Body of pancreas (tissue), 4 donors: Measurements from ENCODE around the gene DR1. TPM values are rescaled to one million over a fixed set of nuclear protein-coding genes. Genes with fewer than 3 reads are reported as not detected.
"Not testable (repeated sequence)": the region's sequence is repeated elsewhere in the genome, so short reads cannot be mapped to it uniquely, and the experiment has no call there.

Experiments
- ATAC-seq: fragments of 150-250 bp; one replicate; pipeline ENCODE4 v1.9.1; 2016
- DNase-seq, 4 donors: peaks; one replicate each; pipeline ENCODE4 v3.0.0-alpha.2; 2019
- H3K27ac ChIP-seq, 4 donors: fragments of 200-600 bp; sonication (generic); 1 replicate in 3 of 4; 2 replicates in 1 of 4; pipeline versions ENCODE4 v1.5.1 to v1.6.1; 2016 to 2019; ENCODE audit warnings: mild to moderate bottlenecking in 1 of 4, mixed read lengths in 1 of 4, moderate library complexity in 1 of 4
- H3K27me3 ChIP-seq, 2 donors: fragments of 200-600 bp; sonication (generic); one replicate each; pipeline ENCODE4 v1.6.0; 2016; ENCODE audit warnings: mild to moderate bottlenecking in 1 of 2
- H3K36me3 ChIP-seq, 2 donors: fragments of 200-600 bp; sonication (generic); replicated peaks in 1 of 2; 2 replicates each; pipeline ENCODE4 v1.5.1; 2016; ENCODE audit warnings: low read depth in 2 of 2; ENCODE audit not compliant: insufficient read depth in 1 of 2
- H3K4me1 ChIP-seq: fragments of 200-600 bp; sonication (generic); one replicate; pipeline ENCODE4 v1.6.0; 2016
- H3K4me3 ChIP-seq, 2 donors: fragments of 200-600 bp; sonication (generic); 1 replicate in 1 of 2; 2 replicates in 1 of 2; pipeline ENCODE4 v1.5.1; 2016 to 2019
- H3K9me3 ChIP-seq, 3 donors: fragments of 200-600 bp; sonication (generic); 1 replicate in 2 of 3; 2 replicates in 1 of 3; pipeline ENCODE4 v1.5.1; 2016
- POLR2A ChIP-seq, 3 donors: fragments of 450-650 bp; IDR thresholded peaks; one replicate each; pipeline ENCODE4 v1.6.1; 2016; ENCODE audit warnings: antibody characterized with exemption in 3 of 3, mild to moderate bottlenecking in 2 of 3
- WGBS, 2 donors: methylation state at CpG; one replicate each; pipeline ENCODE4 v1.1.5; 2017; 5-methylcytosine and 5-hydroxymethylcytosine counted together
- intact Hi-C: fragments of 100-400 bp; cut with DNase I; formaldehyde crosslinking; loops from one replicate; pipeline ENCODE4 v1.15.1; 2023
- total RNA-seq, 2 donors: library from RNA; depleted of rRNA; stranded (reverse); fragments of >200 nt; gene quantifications; one replicate each; pipeline ENCODE4 v1.1.0, GENCODE V29; 2016
- TF ChIP-seq, protein P1 (sequence below), 7 experiments: fragments of 450-650 bp in 4 of 7; fragments of 200-600 bp in 3 of 7; sonication (generic) in 3 of 7; IDR thresholded peaks; one replicate each; pipeline ENCODE4 v1.5.1; 2016 to 2019; ENCODE audit warnings: antibody characterized with exemption in 7 of 7

DR1 gene
- total RNA-seq, 2 donors from 2014 or later = 9.9 to 23.3 TPM

DNA sequence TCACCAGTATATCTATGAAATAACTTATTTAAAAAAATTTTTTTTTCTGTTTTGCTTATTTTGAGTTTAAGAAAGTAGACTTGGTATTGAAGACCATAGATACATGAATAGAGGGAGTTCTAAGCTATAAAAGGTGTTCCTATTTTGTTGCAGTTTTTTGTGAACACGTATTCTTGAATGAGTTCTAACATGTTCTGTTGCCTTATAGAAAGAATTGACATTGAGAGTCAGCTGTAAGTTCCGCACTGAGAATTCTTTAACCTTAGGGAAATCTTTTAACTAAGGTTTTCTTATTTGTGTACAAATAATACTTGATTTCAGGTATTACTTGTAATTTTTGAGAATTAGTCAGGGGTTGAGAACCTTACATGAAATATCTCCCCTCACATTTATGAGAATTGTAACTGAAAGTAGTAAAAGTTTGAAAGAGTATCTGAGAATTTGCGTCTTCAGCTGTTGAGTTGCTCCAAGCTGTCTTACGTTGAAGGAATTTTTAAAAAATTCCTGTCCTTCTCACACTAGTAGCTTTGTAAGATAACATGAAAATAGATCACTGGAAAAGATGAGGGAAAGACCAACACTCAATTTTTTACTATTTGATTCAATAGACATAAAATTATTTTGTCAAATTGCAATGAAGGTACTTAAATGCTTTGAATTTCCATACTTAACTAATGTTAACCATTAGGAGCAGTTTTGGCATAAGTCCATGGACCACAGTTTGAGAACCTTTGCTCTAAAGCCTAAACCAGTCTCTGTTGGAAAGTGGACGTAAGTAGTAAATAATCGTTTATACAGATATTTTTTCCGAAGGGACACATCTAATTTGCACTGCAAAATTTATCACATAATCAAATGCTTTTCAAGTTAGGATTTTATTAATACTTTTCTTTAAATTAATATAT lies 3.8 kb downstream of the DR1 start:
- peak in 1 of 4 donors; percentile 20 for DNase-seq
- Histone ChIP-seq H3K9me3 (no peaks in the 10 kb centered on the region), H3K36me3 (peaks cover 0 to 2% of the 10 kb centered on the region in 2 donors), H3K4me1 (peaks cover 40% of the 10 kb centered on the region), H3K27me3 (no peaks in the 10 kb centered on the region), H3K4me3 (no peak overlapping the region), H3K27ac (no peak overlapping the region)
- no peak for ATAC-seq
- TF ChIP-seq POLR2A (IDR thresholded peaks at IDR 0.05) = no peak
- TF ChIP-seq, protein P1, sequence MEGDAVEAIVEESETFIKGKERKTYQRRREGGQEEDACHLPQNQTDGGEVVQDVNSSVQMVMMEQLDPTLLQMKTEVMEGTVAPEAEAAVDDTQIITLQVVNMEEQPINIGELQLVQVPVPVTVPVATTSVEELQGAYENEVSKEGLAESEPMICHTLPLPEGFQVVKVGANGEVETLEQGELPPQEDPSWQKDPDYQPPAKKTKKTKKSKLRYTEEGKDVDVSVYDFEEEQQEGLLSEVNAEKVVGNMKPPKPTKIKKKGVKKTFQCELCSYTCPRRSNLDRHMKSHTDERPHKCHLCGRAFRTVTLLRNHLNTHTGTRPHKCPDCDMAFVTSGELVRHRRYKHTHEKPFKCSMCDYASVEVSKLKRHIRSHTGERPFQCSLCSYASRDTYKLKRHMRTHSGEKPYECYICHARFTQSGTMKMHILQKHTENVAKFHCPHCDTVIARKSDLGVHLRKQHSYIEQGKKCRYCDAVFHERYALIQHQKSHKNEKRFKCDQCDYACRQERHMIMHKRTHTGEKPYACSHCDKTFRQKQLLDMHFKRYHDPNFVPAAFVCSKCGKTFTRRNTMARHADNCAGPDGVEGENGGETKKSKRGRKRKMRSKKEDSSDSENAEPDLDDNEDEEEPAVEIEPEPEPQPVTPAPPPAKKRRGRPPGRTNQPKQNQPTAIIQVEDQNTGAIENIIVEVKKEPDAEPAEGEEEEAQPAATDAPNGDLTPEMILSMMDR (IDR thresholded peaks at IDR 0.05) = no peak
- 39 to 40% methylated on average over 7 of the region's 7 CpGs for WGBS, 2 donors
- intact Hi-C loops = no loop called here

DNA sequence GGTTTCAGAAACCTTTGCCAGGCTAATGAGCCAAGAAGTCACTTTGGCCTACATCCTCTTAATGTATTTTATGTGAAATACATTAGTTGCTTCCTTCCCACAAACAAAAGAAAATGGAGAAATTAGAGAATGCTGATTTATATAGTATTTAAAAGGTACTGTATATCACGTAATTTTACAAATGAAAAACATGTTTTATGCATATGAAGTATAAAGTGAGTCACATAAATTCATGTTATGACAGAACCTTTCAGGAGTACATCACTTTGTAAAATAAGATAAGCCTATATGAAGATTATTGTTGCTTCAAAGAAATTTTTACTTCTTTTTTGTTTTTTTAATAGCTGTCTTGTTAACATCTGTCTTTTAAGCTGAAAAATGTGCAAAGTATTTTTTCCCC lies 4.6 kb downstream of the DR1 start:
- no peaks in the 10 kb centered on the region for H3K9me3 ChIP-seq
- no peak for DNase-seq
- H3K27ac ChIP-seq = no peak overlapping the region
- H3K36me3 ChIP-seq = peaks cover 0 to 2% of the 10 kb centered on the region in 2 donors
- no peak for ATAC-seq
- H3K4me1 ChIP-seq = peaks cover 40% of the 10 kb centered on the region
- intact Hi-C loops = no loop called here
- TF ChIP-seq POLR2A (IDR thresholded peaks at IDR 0.05) = no peak
- TF ChIP-seq, protein P1 (IDR thresholded peaks at IDR 0.05) = no peak
- WGBS, 2 donors = 79 to 94% methylated on average over 1 of the region's 1 CpG
- H3K27me3 ChIP-seq = no peaks in the 10 kb centered on the region
- H3K4me3 ChIP-seq = no peak overlapping the region

DNA sequence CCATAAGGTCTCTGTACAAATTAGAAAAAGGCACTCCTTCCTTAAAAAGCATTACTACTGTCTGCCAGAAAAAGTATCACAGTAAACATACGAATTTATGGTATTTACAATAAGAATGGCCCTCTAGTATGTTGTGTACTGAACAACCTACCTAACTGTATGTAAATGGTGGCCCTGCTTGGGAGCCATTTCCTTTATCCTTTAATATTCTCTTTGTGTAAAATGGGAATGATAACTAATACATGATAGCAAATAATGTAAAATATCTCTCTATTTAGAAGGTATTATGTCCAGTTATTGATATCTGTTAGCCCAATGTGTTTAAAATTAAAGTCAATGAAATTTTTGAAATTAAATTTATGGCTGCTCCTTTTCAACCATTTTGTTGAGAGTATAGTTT lies 5.2 kb downstream of the DR1 start:
- peaks cover 40% of the 10 kb centered on the region for H3K4me1 ChIP-seq

DNA sequence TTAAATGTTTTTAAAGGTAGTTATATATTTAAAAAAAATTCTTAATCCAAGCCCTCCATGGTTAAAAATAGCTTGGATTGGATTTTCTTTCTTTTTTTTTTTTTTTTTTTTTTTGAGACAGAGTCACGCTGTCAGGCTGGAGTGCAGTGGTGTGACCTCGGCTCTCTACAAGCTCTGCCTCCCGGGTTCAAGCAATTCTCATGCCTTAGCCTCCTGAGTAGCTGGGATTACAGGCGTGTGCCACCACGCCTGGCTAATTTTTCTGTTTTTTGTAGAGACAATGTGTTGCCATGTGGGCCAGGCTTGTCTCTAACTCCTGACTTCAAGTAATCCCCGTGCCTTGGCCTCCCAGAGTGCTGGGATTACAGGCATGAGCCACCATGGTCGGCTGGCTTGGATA lies 5.6 kb downstream of the DR1 start:
- ATAC-seq, intact Hi-C loops, H3K36me3 ChIP-seq, DNase-seq, H3K9me3 ChIP-seq, H3K4me3 ChIP-seq, H3K27me3 ChIP-seq, H3K27ac ChIP-seq: not testable (repeated sequence)
- peaks cover 40% of the 10 kb centered on the region for H3K4me1 ChIP-seq
- WGBS, 2 donors = 81 to 85% methylated on average over 7 of the region's 7 CpGs

More for the DNA sequence above, 5.2 kb downstream of the DR1 start:
- Histone ChIP-seq H3K36me3 (peaks cover 0 to 4% of the 10 kb centered on the region in 2 donors), H3K9me3 (no peaks in the 10 kb centered on the region), H3K27ac (no peak overlapping the region), H3K4me3 (no peak overlapping the region), H3K27me3 (no peaks in the 10 kb centered on the region)
- 77 to 84% methylated on average over 1 of the region's 1 CpG for WGBS, 2 donors
- ATAC-seq = no peak
- no peak for DNase-seq
- intact Hi-C loops = no loop called here
- TF ChIP-seq POLR2A (IDR thresholded peaks at IDR 0.05) = no peak
- TF ChIP-seq, protein P1 (IDR thresholded peaks at IDR 0.05) = no peak

DNA sequence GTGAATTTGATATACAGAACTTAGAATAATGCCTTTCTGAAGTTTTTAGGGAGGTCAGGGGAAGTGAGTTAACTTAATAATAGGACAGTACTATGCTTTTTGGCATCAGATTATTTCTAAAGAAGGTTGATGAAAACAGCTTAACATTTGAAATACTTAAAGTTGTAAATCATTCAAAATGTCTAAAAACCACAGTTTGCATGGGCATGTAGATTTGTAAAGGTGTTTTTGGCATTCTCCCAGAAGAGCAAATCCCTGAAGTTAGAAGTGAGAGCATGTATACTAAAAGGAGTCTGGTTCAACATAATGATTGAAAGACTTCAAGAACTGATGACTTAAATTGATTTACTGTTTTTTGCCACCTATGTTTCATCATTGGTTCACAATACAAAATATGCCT lies 6.7 kb downstream of the DR1 start:
- no peak for ATAC-seq
- Histone ChIP-seq H3K36me3 (peaks cover 0 to 5% of the 10 kb centered on the region in 2 donors), H3K4me3 (no peak overlapping the region), H3K27me3 (no peaks in the 10 kb centered on the region), H3K4me1 (peaks cover 40% of the 10 kb centered on the region), H3K27ac (no peak overlapping the region), H3K9me3 (no peaks in the 10 kb centered on the region)
- intact Hi-C loops = no loop called here
- no peak for TF ChIP-seq POLR2A (IDR thresholded peaks at IDR 0.05)
- TF ChIP-seq, protein P1 (IDR thresholded peaks at IDR 0.05) = no peak
- no peak for DNase-seq
